ENCODE data around the gene CR1. TPM values are rescaled to one million over a fixed set of nuclear protein-coding genes. Genes with fewer than 3 reads are reported as not detected.

CR1 gene
- total RNA-seq, 1 experiment from 2014 or later = 0.13 TPM

DNA sequence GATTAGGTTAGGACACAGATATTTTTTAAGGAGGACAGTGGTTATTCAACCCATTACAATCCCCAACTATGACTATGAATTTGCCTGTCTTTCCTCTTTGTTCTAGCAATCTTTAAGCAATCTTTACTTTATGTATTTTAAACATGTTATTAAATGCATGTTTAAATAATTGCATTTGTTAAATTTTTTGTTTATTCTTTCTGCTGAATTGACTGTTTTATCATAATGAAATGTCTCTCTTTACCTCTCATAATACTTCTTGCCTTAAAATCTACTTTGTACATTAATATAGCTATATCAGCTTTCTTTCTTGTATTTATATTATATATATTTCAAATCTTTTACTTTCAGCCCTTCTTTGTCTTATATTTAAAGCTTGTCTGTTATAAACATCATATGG is 195.1 kb downstream of the CR1 start:
- TF ChIP-seq HMGXB4 (CRISPR knock-in tag; IDR thresholded peaks at IDR 0.05) (no peak), IRF2 (CRISPR knock-in tag; IDR thresholded peaks at IDR 0.05; ENCODE audit: borderline replicate concordance, low read depth) (no peak), ZNF396 (CRISPR knock-in tag; IDR thresholded peaks at IDR 0.05; ENCODE audit: borderline replicate concordance) (no peak), ZNF138 (CRISPR knock-in tag; conservative IDR thresholded peaks at IDR 0.05) (no peak), PREB (CRISPR knock-in tag; IDR thresholded peaks at IDR 0.05; ENCODE audit: borderline replicate concordance) (no peak), MXD4 (CRISPR knock-in tag; IDR thresholded peaks at IDR 0.05; ENCODE audit: borderline replicate concordance) (no peak), MYBL2 (CRISPR knock-in tag; IDR thresholded peaks at IDR 0.05) (no peak), SP1 (CRISPR knock-in tag; conservative IDR thresholded peaks at IDR 0.05) (no peak), CBFB (CRISPR knock-in tag; IDR thresholded peaks at IDR 0.05; ENCODE audit: low read depth) (no peak), ZNF317 (CRISPR knock-in tag; IDR thresholded peaks at IDR 0.05; ENCODE audit: borderline replicate concordance, low read depth) (no peak), ZNF121 (CRISPR knock-in tag; IDR thresholded peaks at IDR 0.05) (no peak), GRHL2 (CRISPR knock-in tag; IDR thresholded peaks at IDR 0.05; ENCODE audit: insufficient replicate concordance, severe bottlenecking) (no peak), SMAD4 (CRISPR knock-in tag; IDR thresholded peaks at IDR 0.05) (no peak), ATF2 (CRISPR knock-in tag; IDR thresholded peaks at IDR 0.05; ENCODE audit: borderline replicate concordance, low read depth) (no peak)

More for the DNA sequence above, 195.1 kb downstream of the CR1 start:
- Mint-ChIP-seq H3K4me1 (peaks cover 7% of the 10 kb centered on the region), H3K27me3 (ENCODE audit: low read depth) (no peaks in the 10 kb centered on the region), H3K27ac (no peak overlapping the region), H3K9me3 (no peaks in the 10 kb centered on the region), H3K36me3 (no peaks in the 10 kb centered on the region), H3K4me3 (no peak overlapping the region)
- ATAC-seq (no peak), DNase-seq (ENCODE audit: low spot score) (no peak)
- ChIA-PET CTCF (interaction anchor here (0.7 to 1.6 kb wide), 2 partner anchors 12 to 19 kb away, joined by 3 to 6 read pairs; no protein-coding TSS in a partner anchor), POLR2A (no interaction called here)

Other genes starting within 250 kb of the CR1 start
- 17.2 to 18.8 TPM (median 18.1 TPM) in 3 replicates for gene CD55, start 174.5 kb upstream of the CR1 start, total RNA-seq (2021)
- 3.8 to 7.6 TPM (median 6.5 TPM) in 3 replicates for gene CR2, start 41.8 kb upstream of the CR1 start, total RNA-seq (2021)
- gene CR1L, start 149.0 kb downstream of the CR1 start, total RNA-seq (2021) = 12.5 to 16.5 TPM (median 13.7 TPM) in 3 replicates

Data from WTC11 (cell line).